HEK293 (cell line): ENCODE data around the gene COP1.

Experiments
- CTCF ChIA-PET: fragments of 350-600 bp; formaldehyde crosslinking; extraction: SDS; loops from one replicate; lab custom pipeline; 2021; ENCODE audit warnings: antibody characterized with exemption; lab: Yijun Ruan, JAX
- POLR2A ChIA-PET: fragments of 300-600 bp; formaldehyde crosslinking; extraction: SDS; loops from one replicate; lab custom pipeline; 2020; ENCODE audit warnings: antibody characterized with exemption, inconsistent platforms; lab: Yijun Ruan, JAX
- H3K27ac ChIP-seq: fragments of 200-500 bp; sonication (Bioruptor generic); 2 replicates; pipeline ENCODE4 v1.5.1; 2014; ENCODE audit warnings: low read depth, low read length, control low read depth, inconsistent platforms; ENCODE audit errors: extremely low read depth
- H3K36me3 ChIP-seq, 2 experiments: fragments of 200-500 bp in 1 of 2; sonication (Bioruptor generic) in 1 of 2; 1 replicate in 1 of 2; 2 replicates in 1 of 2; pipeline ENCODE4 v1.5.1; 2014 to 2017; ENCODE audit warnings: inconsistent platforms in 2 of 2, low read length in 2 of 2; ENCODE audit not compliant: control insufficient read depth in 2 of 2, insufficient read depth in 1 of 2
- H3K4me1 ChIP-seq: fragments of 200-500 bp; sonication (Bioruptor generic); 2 replicates; pipeline ENCODE4 v1.5.1; 2014; ENCODE audit warnings: mild to moderate bottlenecking, low read length, inconsistent platforms; ENCODE audit not compliant: control insufficient read depth, insufficient read depth
- H3K4me3 ChIP-seq: 2 replicates; pipeline ENCODE4 v1.5.1; 2011; ENCODE audit warnings: low read depth, mild to moderate bottlenecking, control low read depth, low read length, moderate library complexity
- H3K9me3 ChIP-seq: fragments of 200-500 bp; sonication (Bioruptor generic); 2 replicates; pipeline ENCODE4 v1.5.1; 2014; ENCODE audit warnings: low read depth, low read length, inconsistent platforms; ENCODE audit not compliant: control insufficient read depth, insufficient read depth
- KLF1 ChIP-seq: fragments of 450-650 bp; formaldehyde crosslinking; IDR thresholded peaks from 2 replicates; pipeline ENCODE4 v1.5.1; 2016; ENCODE audit warnings: missing biosample characterization, missing genetic modification characterization
- KLF17 ChIP-seq: fragments of 450-650 bp; formaldehyde crosslinking; IDR thresholded peaks from 2 replicates; pipeline ENCODE4 v1.5.1; 2016; ENCODE audit warnings: missing biosample characterization, missing genetic modification characterization
- MZF1 ChIP-seq: fragments of 450-650 bp; formaldehyde crosslinking; IDR thresholded peaks from 2 replicates; pipeline ENCODE4 v1.5.1; 2017; ENCODE audit warnings: missing biosample characterization, missing genetic modification characterization, borderline replicate concordance
- OSR2 ChIP-seq: fragments of 450-650 bp; formaldehyde crosslinking; IDR thresholded peaks from 2 replicates; pipeline ENCODE4 v1.5.1; 2016; ENCODE audit warnings: missing biosample characterization, missing genetic modification characterization
- PATZ1 ChIP-seq: fragments of 450-650 bp; formaldehyde crosslinking; IDR thresholded peaks from 2 replicates; pipeline ENCODE4 v1.5.1; 2016; ENCODE audit warnings: missing biosample characterization, missing genetic modification characterization
- RBAK ChIP-seq: fragments of 450-650 bp; formaldehyde crosslinking; IDR thresholded peaks from 2 replicates; pipeline ENCODE4 v1.5.1; 2016; ENCODE audit warnings: missing biosample characterization, missing genetic modification characterization
- SP2 ChIP-seq: fragments of 450-650 bp; formaldehyde crosslinking; IDR thresholded peaks from 2 replicates; pipeline ENCODE4 v1.5.1; 2016; ENCODE audit warnings: missing biosample characterization, missing genetic modification characterization
- TCF7L2 ChIP-seq: IDR thresholded peaks from 2 replicates; pipeline ENCODE4 v1.6.1; 2011; ENCODE audit warnings: low read depth, mild to moderate bottlenecking, inconsistent platforms, low read length, moderate library complexity, borderline replicate concordance
- ZBTB20 ChIP-seq: fragments of 450-650 bp; formaldehyde crosslinking; IDR thresholded peaks from 2 replicates; pipeline ENCODE4 v1.5.1; 2016; ENCODE audit warnings: missing biosample characterization, missing genetic modification characterization
- ZBTB48 ChIP-seq: fragments of 450-650 bp; formaldehyde crosslinking; IDR thresholded peaks from 2 replicates; pipeline ENCODE4 v1.5.1; 2016; ENCODE audit warnings: missing biosample characterization, missing genetic modification characterization
- ZFHX2 ChIP-seq: fragments of 450-650 bp; formaldehyde crosslinking; conservative IDR thresholded peaks from 2 replicates; pipeline ENCODE4 v1.5.1; 2016; ENCODE audit warnings: missing biosample characterization, missing genetic modification characterization
- ZNF112 ChIP-seq: fragments of 450-650 bp; formaldehyde crosslinking; IDR thresholded peaks from 2 replicates; pipeline ENCODE4 v1.5.0; 2017; ENCODE audit warnings: missing biosample characterization, missing genetic modification characterization
- ZNF132 ChIP-seq: fragments of 450-650 bp; formaldehyde crosslinking; IDR thresholded peaks from 2 replicates; pipeline ENCODE4 v1.5.1; 2017; ENCODE audit warnings: missing biosample characterization, missing genetic modification characterization, borderline replicate concordance
- ZNF140 ChIP-seq: fragments of 450-650 bp; formaldehyde crosslinking; IDR thresholded peaks from 2 replicates; pipeline ENCODE4 v1.5.1; 2016; ENCODE audit warnings: missing biosample characterization, missing genetic modification characterization
- ZNF16 ChIP-seq: fragments of 450-650 bp; formaldehyde crosslinking; IDR thresholded peaks from 2 replicates; pipeline ENCODE4 v1.5.1; 2016; ENCODE audit warnings: low read depth, missing biosample characterization, missing genetic modification characterization
- ZNF311 ChIP-seq: fragments of 450-650 bp; formaldehyde crosslinking; IDR thresholded peaks from 2 replicates; pipeline ENCODE4 v1.5.1; 2017; ENCODE audit warnings: missing biosample characterization, missing genetic modification characterization, borderline replicate concordance
- ZNF394 ChIP-seq: fragments of 450-650 bp; formaldehyde crosslinking; IDR thresholded peaks from 2 replicates; pipeline ENCODE4 v1.5.1; 2016; ENCODE audit warnings: missing biosample characterization, missing genetic modification characterization, mild to moderate bottlenecking, moderate library complexity, borderline replicate concordance
- ZNF48 ChIP-seq: fragments of 450-650 bp; formaldehyde crosslinking; IDR thresholded peaks from 2 replicates; pipeline ENCODE4 v1.5.1; 2016; ENCODE audit warnings: missing biosample characterization, missing genetic modification characterization
- ZNF571 ChIP-seq: fragments of 450-650 bp; formaldehyde crosslinking; IDR thresholded peaks from 2 replicates; pipeline ENCODE4 v1.5.0; 2017; ENCODE audit warnings: missing biosample characterization, missing genetic modification characterization
- ZNF585B ChIP-seq: fragments of 450-650 bp; formaldehyde crosslinking; IDR thresholded peaks from 2 replicates; pipeline ENCODE4 v1.5.1; 2016; ENCODE audit warnings: missing biosample characterization, missing genetic modification characterization
- ZNF629 ChIP-seq: fragments of 450-650 bp; formaldehyde crosslinking; IDR thresholded peaks from 2 replicates; pipeline ENCODE4 v1.5.1; 2017; ENCODE audit warnings: missing biosample characterization, missing genetic modification characterization
- ZNF654 ChIP-seq: fragments of 450-650 bp; formaldehyde crosslinking; IDR thresholded peaks from 2 replicates; pipeline ENCODE4 v1.5.1; 2016; ENCODE audit warnings: low read depth, missing biosample characterization, missing genetic modification characterization
- ZNF658 ChIP-seq: fragments of 450-650 bp; formaldehyde crosslinking; IDR thresholded peaks from 2 replicates; pipeline ENCODE4; 2016; ENCODE audit warnings: missing biosample characterization, missing genetic modification characterization
- ZNF792 ChIP-seq: fragments of 450-650 bp; formaldehyde crosslinking; IDR thresholded peaks from 2 replicates; pipeline ENCODE4 v1.5.1; 2016; ENCODE audit warnings: missing biosample characterization, missing genetic modification characterization
- TF ChIP-seq, protein P1 (sequence below): fragments of 450-650 bp; IDR thresholded peaks from 2 replicates; pipeline ENCODE4 v1.5.1; 2018; ENCODE audit warnings: missing biosample characterization, missing genetic modification characterization
- TF ChIP-seq, protein P2 (sequence below): fragments of 450-650 bp; formaldehyde crosslinking; IDR thresholded peaks from 2 replicates; pipeline ENCODE4 v1.5.1; 2016; ENCODE audit warnings: missing biosample characterization, missing genetic modification characterization
- TF ChIP-seq, protein P3 (sequence below): fragments of 450-650 bp; formaldehyde crosslinking; IDR thresholded peaks from 2 replicates; pipeline ENCODE4 v1.5.1; 2016; ENCODE audit warnings: missing biosample characterization, missing genetic modification characterization

COP1 gene

GRCh38 chr1:176206961-176207902 lies at the start of gene COP1:
Gene COP1 (minus strand): TSS chr1:176207286. CDS start chr1:176206978, 308 bp downstream.
- peak within 1 kb of the TSS; percentile 89 for H3K27ac ChIP-seq
- no peaks in the 10 kb centered on the region for H3K36me3 ChIP-seq
- H3K4me3 ChIP-seq = peak within 1 kb of the TSS; percentile 83
- H3K9me3 ChIP-seq = no peaks in the 10 kb centered on the region
- H3K4me1 ChIP-seq = peaks cover 6% of the 10 kb centered on the region
- CTCF ChIA-PET = interaction anchor here (0.8 kb wide), 2 partner anchors 32 to 60 kb away, joined by 3 read pairs; no protein-coding TSS in a partner anchor
- POLR2A ChIA-PET = interaction anchor here (0.5 to 1.1 kb wide), 10 partner anchors 11 to 1343 kb away, joined by 3 to 11 read pairs (median 4); no protein-coding TSS in a partner anchor
- TF ChIP-seq ZNF16 (tag by site-specific recombination) (no peak), ZNF654 (tag by site-specific recombination) (no peak), ZBTB48 (tag by site-specific recombination) (peak; percentile 77), ZNF112 (tag by site-specific recombination) (no peak), ZNF48 (tag by site-specific recombination) (no peak), ZNF140 (tag by site-specific recombination) (no peak), ZNF311 (tag by site-specific recombination) (no peak), ZBTB20 (tag by site-specific recombination) (peak; percentile 49; the same call in 1 of the 2 replicates), PATZ1 (tag by site-specific recombination) (peak; percentile 63), SP2 (peak; percentile 77), ZNF658 (tag by site-specific recombination) (no peak), ZNF394 (peak; percentile 86), ZFHX2 (no peak), TCF7L2 (no peak), ZNF792 (tag by site-specific recombination) (no peak), ZNF132 (no peak), MZF1 (tag by site-specific recombination) (peak; percentile 58; the same call in 1 of the 2 replicates), KLF17 (tag by site-specific recombination) (peak; percentile 36; the same call in 1 of the 2 replicates), ZNF629 (tag by site-specific recombination) (no peak), ZNF585B (no peak), RBAK (no peak), OSR2 (tag by site-specific recombination) (no peak), KLF1 (tag by site-specific recombination) (peak; percentile 43; the same call in 1 of the 2 replicates), ZNF571 (tag by site-specific recombination) (no peak)
- TF ChIP-seq, protein P1, sequence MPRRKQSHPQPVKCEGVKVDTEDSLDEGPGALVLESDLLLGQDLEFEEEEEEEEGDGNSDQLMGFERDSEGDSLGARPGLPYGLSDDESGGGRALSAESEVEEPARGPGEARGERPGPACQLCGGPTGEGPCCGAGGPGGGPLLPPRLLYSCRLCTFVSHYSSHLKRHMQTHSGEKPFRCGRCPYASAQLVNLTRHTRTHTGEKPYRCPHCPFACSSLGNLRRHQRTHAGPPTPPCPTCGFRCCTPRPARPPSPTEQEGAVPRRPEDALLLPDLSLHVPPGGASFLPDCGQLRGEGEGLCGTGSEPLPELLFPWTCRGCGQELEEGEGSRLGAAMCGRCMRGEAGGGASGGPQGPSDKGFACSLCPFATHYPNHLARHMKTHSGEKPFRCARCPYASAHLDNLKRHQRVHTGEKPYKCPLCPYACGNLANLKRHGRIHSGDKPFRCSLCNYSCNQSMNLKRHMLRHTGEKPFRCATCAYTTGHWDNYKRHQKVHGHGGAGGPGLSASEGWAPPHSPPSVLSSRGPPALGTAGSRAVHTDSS (tag by site-specific recombination) = 0 out of 2 replicates have a peak, but pooled peaks have one; percentile 10
- TF ChIP-seq, protein P2, sequence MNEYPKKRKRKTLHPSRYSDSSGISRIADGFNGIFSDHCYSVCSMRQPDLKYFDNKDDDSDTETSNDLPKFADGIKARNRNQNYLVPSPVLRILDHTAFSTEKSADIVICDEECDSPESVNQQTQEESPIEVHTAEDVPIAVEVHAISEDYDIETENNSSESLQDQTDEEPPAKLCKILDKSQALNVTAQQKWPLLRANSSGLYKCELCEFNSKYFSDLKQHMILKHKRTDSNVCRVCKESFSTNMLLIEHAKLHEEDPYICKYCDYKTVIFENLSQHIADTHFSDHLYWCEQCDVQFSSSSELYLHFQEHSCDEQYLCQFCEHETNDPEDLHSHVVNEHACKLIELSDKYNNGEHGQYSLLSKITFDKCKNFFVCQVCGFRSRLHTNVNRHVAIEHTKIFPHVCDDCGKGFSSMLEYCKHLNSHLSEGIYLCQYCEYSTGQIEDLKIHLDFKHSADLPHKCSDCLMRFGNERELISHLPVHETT (tag by site-specific recombination) = no peak
- TF ChIP-seq, protein P3, sequence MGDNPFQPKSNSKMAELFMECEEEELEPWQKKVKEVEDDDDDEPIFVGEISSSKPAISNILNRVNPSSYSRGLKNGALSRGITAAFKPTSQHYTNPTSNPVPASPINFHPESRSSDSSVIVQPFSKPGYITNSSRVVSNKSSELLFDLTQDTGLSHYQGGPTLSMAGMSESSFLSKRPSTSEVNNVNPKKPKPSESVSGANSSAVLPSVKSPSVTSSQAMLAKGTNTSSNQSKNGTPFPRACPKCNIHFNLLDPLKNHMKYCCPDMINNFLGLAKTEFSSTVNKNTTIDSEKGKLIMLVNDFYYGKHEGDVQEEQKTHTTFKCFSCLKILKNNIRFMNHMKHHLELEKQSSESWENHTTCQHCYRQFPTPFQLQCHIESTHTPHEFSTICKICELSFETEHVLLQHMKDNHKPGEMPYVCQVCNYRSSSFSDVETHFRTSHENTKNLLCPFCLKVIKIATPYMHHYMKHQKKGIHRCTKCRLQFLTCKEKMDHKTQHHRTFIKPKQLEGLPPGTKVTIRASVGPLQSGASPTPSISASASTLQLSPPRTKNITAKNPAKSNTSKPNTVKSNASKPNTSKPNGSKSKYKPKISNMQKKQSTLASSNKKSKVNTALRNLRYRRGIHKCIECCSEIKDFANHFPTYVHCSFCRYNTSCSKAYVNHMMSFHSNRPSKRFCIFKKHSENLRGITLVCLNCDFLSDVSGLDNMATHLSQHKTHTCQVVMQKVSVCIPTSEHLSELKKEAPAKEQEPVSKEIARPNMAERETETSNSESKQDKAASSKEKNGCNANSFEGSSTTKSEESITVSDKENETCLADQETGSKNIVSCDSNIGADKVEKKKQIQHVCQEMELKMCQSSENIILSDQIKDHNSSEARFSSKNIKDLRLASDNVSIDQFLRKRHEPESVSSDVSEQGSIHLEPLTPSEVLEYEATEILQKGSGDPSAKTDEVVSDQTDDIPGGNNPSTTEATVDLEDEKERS = no peak
